Gastrocnemius medialis (tissue), 4 donors: ENCODE results near the gene TBCA. TPM values are rescaled to one million over a fixed set of nuclear protein-coding genes. Genes with fewer than 3 reads are reported as not detected.
A peak's percentile ranks its signal among the peaks of the same experiment; 100 is the strongest.

ENCODE experiments used
- ATAC-seq, 2 donors: fragments of 150-250 bp; one replicate each; pipeline ENCODE4 v1.9.1; 2016
- DNase-seq, 2 donors: peaks; one replicate each; pipeline ENCODE4 v3.0.0-alpha.2; 2019
- H3K27ac ChIP-seq, 4 donors: fragments of 200-600 bp; sonication (generic); 1 replicate in 1 of 4; 2 replicates in 3 of 4; pipeline ENCODE4 v1.5.1; 2016 to 2018; ENCODE audit warnings: mild to moderate bottlenecking in 2 of 4, moderate library complexity in 1 of 4
- H3K27me3 ChIP-seq, 3 donors: fragments of 200-600 bp; sonication (generic) in 2 of 3; 1 replicate in 1 of 3; 2 replicates in 2 of 3; pipeline versions ENCODE4 v1.5.1 to v1.6.0; 2016 to 2019; ENCODE audit warnings: mild to moderate bottlenecking in 1 of 3, moderate library complexity in 1 of 3
- H3K36me3 ChIP-seq, 2 donors: fragments of 200-600 bp; sonication (generic) in 1 of 2; one replicate each; pipeline ENCODE4 v1.5.1; 2017 to 2018
- H3K4me1 ChIP-seq, 2 donors: fragments of 200-600 bp; sonication (generic) in 1 of 2; one replicate each; pipeline ENCODE4 v1.5.1; 2016 to 2017; ENCODE audit warnings: mild to moderate bottlenecking in 2 of 2
- H3K4me3 ChIP-seq, 4 donors: fragments of 200-600 bp; sonication (generic) in 3 of 4; 1 replicate in 1 of 4; 2 replicates in 3 of 4; pipeline ENCODE4 v1.5.1; 2016 to 2019; ENCODE audit warnings: mild to moderate bottlenecking in 2 of 4
- H3K9me3 ChIP-seq, 3 donors: fragments of 200-600 bp; sonication (generic) in 2 of 3; 1 replicate in 1 of 3; 2 replicates in 2 of 3; pipeline ENCODE4 v1.5.1; 2016 to 2019
- POLR2A ChIP-seq, 2 donors: fragments of 450-650 bp; IDR thresholded peaks; one replicate each; pipeline ENCODE4 v1.6.1; 2017; ENCODE audit warnings: antibody characterized with exemption in 2 of 2, mild to moderate bottlenecking in 2 of 2, moderate library complexity in 2 of 2
- in situ Hi-C, 4 donors: fragments of 200-750 bp; cut with MboI; loops; one replicate each; pipeline versions ENCODE4 v1.15.0 to v1.8.0; 2017; ENCODE audit warnings: low sequenced_read_pairs in 4 of 4
- intact Hi-C: fragments of 100-400 bp; cut with DNase I; formaldehyde crosslinking; loops from one replicate; pipeline ENCODE4 v1.15.1; 2023; ENCODE audit warnings: low total_unique reads
- total RNA-seq, 4 donors: library from RNA; depleted of rRNA; stranded (reverse); fragments of >200 nt; gene quantifications; one replicate each; pipeline versions ENCODE4 v1.1.0 to v1.2.3, GENCODE V29; 2016
- TF ChIP-seq, protein P1 (sequence below), 5 experiments: fragments of 450-650 bp in 3 of 5; fragments of 200-600 bp in 2 of 5; sonication (generic) in 2 of 5; IDR thresholded peaks in 4 of 5; conservative IDR thresholded peaks in 1 of 5; 1 replicate in 4 of 5; 2 replicates in 1 of 5; pipeline ENCODE4 v1.5.1; 2016 to 2019; ENCODE audit warnings: antibody characterized with exemption in 5 of 5, mild to moderate bottlenecking in 3 of 5, moderate library complexity in 3 of 5

The TBCA gene
- total RNA-seq, 4 donors from 2014 or later, result 63.7 to 106 (median 88.1) TPM

GRCh38 chr5:77697692-77698091, 78.4 kb downstream of the TBCA start:
- Histone ChIP-seq H3K4me3 (no peak overlapping the region), H3K9me3 (no peaks in the 10 kb centered on the region), H3K4me1 (peaks cover 0 to 4% of the 10 kb centered on the region in 2 donors), H3K27me3 (no peaks in the 10 kb centered on the region), H3K36me3 (peaks cover 0 to 6% of the 10 kb centered on the region in 2 donors), H3K27ac (no peak overlapping the region)
- in situ Hi-C loops (no loop called here), intact Hi-C loops (no loop called here)
- DNase-seq (no peak), ATAC-seq (no peak)
- TF ChIP-seq POLR2A (IDR thresholded peaks at IDR 0.05), result no peak
- TF ChIP-seq, protein P1, sequence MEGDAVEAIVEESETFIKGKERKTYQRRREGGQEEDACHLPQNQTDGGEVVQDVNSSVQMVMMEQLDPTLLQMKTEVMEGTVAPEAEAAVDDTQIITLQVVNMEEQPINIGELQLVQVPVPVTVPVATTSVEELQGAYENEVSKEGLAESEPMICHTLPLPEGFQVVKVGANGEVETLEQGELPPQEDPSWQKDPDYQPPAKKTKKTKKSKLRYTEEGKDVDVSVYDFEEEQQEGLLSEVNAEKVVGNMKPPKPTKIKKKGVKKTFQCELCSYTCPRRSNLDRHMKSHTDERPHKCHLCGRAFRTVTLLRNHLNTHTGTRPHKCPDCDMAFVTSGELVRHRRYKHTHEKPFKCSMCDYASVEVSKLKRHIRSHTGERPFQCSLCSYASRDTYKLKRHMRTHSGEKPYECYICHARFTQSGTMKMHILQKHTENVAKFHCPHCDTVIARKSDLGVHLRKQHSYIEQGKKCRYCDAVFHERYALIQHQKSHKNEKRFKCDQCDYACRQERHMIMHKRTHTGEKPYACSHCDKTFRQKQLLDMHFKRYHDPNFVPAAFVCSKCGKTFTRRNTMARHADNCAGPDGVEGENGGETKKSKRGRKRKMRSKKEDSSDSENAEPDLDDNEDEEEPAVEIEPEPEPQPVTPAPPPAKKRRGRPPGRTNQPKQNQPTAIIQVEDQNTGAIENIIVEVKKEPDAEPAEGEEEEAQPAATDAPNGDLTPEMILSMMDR (IDR thresholded peaks at IDR 0.05 in 4 of 5, conservative IDR thresholded peaks at IDR 0.05 in 1 of 5), result no peak

DNA sequence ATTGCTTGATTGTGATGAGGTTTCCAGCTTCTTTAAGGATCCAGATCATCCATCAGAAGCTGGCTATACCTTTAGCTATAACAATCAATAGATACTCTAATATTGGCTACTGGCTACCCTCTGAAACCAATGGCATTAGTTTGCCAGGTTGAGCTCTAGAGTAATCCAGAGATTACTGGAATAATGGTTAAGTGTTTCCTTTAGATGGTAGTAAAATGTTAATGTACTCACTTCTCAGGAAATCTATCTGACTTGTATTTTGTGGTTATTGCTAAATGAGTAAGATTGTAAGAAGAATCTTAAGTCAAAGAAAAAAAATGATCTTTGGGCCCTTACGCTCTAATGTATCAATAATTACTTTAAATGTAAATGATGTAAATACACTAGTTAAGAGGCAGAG, 80.0 kb downstream of the TBCA start:
- H3K4me1 ChIP-seq, result peaks cover 0 to 4% of the 10 kb centered on the region in 2 donors
- DNase-seq (no peak), ATAC-seq (no peak)
- no peaks in the 10 kb centered on the region for H3K9me3 ChIP-seq
- intact Hi-C loops (no loop called here), in situ Hi-C loops (no loop called here)
- no peak overlapping the region for H3K4me3 ChIP-seq
- no peaks in the 10 kb centered on the region for H3K27me3 ChIP-seq
- H3K27ac ChIP-seq, result no peak overlapping the region
- H3K36me3 ChIP-seq, result peaks cover 0 to 11% of the 10 kb centered on the region in 2 donors
- TF ChIP-seq, protein P1 (IDR thresholded peaks at IDR 0.05 in 4 of 5, conservative IDR thresholded peaks at IDR 0.05 in 1 of 5), result no peak
- no peak for TF ChIP-seq POLR2A (IDR thresholded peaks at IDR 0.05)

GRCh38 chr5:77693913-77694312, 82.2 kb downstream of the TBCA start:
- in situ Hi-C loops (no loop called here), intact Hi-C loops (no loop called here)
- Histone ChIP-seq H3K4me3 (no peak overlapping the region), H3K9me3 (no peaks in the 10 kb centered on the region), H3K27me3 (no peaks in the 10 kb centered on the region), H3K4me1 (no peaks in the 10 kb centered on the region), H3K27ac (no peak overlapping the region), H3K36me3 (peaks cover 0 to 30% of the 10 kb centered on the region in 2 donors)
- no peak for ATAC-seq
- DNase-seq, result no peak
- no peak for TF ChIP-seq POLR2A (IDR thresholded peaks at IDR 0.05)
- TF ChIP-seq, protein P1 (IDR thresholded peaks at IDR 0.05 in 4 of 5, conservative IDR thresholded peaks at IDR 0.05 in 1 of 5), result no peak

DNA sequence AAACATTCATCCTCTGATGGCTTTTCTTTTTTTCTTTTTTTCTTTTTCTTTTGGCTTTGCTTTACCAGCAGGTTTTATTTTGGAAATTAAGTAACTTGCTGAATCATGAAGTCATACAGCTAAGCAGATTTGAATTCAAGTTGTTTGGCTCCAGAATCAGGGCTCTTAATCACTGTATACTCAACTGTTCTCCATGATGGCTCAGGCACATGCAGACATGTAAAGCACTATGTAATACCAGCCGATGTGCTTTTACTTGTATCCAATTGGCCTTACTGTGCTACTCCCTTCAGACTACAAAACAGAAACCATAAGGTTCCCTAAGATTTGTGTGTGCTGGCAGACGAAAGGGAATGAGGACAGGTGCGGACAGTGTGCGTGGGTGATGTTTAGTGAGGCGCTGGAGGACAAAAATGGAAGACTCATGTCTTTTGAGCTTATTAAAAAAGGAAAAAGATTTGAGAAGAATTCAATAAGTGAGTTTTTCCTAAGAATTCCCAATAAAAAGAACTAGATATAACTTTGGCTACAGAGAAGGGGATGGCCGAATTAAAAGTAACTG, 92.9 kb downstream of the TBCA start:
- no peaks in the 10 kb centered on the region for H3K27me3 ChIP-seq
- DNase-seq, result no peak
- peak in 1 of 2 donors; percentile 50 for ATAC-seq
- H3K9me3 ChIP-seq, result no peaks in the 10 kb centered on the region
- intact Hi-C loops (no loop called here), in situ Hi-C loops (no loop called here)
- no peak overlapping the region for H3K4me3 ChIP-seq
- TF ChIP-seq, protein P1 (IDR thresholded peaks at IDR 0.05 in 4 of 5, conservative IDR thresholded peaks at IDR 0.05 in 1 of 5), result no peak
- no peak for TF ChIP-seq POLR2A (IDR thresholded peaks at IDR 0.05)
- peaks cover 0 to 3% of the 10 kb centered on the region in 2 donors for H3K4me1 ChIP-seq
- H3K36me3 ChIP-seq, result no peaks in the 10 kb centered on the region
- no peak overlapping the region for H3K27ac ChIP-seq

GRCh38 chr5:77670526-77670925, 105.6 kb downstream of the TBCA start:
- intact Hi-C loops, result no loop called here

More at GRCh38 chr5:77670526-77670925, 105.6 kb downstream of the TBCA start:
- no peaks in the 10 kb centered on the region for H3K36me3 ChIP-seq
- no peaks in the 10 kb centered on the region for H3K4me1 ChIP-seq
- no peak for TF ChIP-seq POLR2A (IDR thresholded peaks at IDR 0.05)
- H3K27ac ChIP-seq, result no peak overlapping the region
- no peaks in the 10 kb centered on the region for H3K9me3 ChIP-seq
- peaks cover 0 to 3% (median 0%) of the 10 kb centered on the region in 3 donors for H3K27me3 ChIP-seq
- DNase-seq, result no peak
- in situ Hi-C loops, result no loop called here
- ATAC-seq, result no peak
- H3K4me3 ChIP-seq, result no peak overlapping the region
